ENCODE results near the gene NOP16.

GRCh38 chr5:176371621-176372539 lies 16.5 kb downstream of the NOP16 start:
- TF ChIP-seq CTCF (conservative IDR thresholded peaks at IDR 0.05; ENCODE audit: low read depth, low read length) (no peak), EZH2phosphoT487 (IDR thresholded peaks at IDR 0.05; ENCODE audit: borderline replicate concordance, low read length) (no peak)

All from PC-3 (cell line).